Fibroblast of pulmonary artery (primary cell): ENCODE measurements around the gene DGKD.

Experiments
- DNase-seq: peaks from one replicate; pipeline ENCODE4 v3.0.0-alpha.2; 2010; ENCODE audit warnings: low read depth
- H3K4me3 ChIP-seq: replicated peaks from 2 replicates; pipeline ENCODE4 v1.5.1; 2011; ENCODE audit warnings: low read depth, mild to moderate bottlenecking, control low read depth, low read length, moderate library complexity
- CTCF ChIP-seq: IDR thresholded peaks from 2 replicates; pipeline ENCODE4 v1.5.1; 2011; ENCODE audit warnings: mild to moderate bottlenecking, control low read depth, low read length, inconsistent platforms; ENCODE audit errors: missing control alignments

Gene DGKD

GRCh38 chr2:233384015-233384414 is 29.7 kb downstream of the DGKD start:
- no peak for DNase-seq
- no peak overlapping the region for H3K4me3 ChIP-seq
- no peak for TF ChIP-seq CTCF

- DNase-seq: no peak
- no peak overlapping the region for H3K4me3 ChIP-seq
- TF ChIP-seq CTCF: no peak
Measured at GRCh38 chr2:233384811-233385488, 30.7 kb downstream of the DGKD start.

- TF ChIP-seq CTCF: no peak
- no peak overlapping the region for H3K4me3 ChIP-seq
- DNase-seq: no peak
Measured at GRCh38 chr2:233385489-233386044, 31.3 kb downstream of the DGKD start.

- no peak for TF ChIP-seq CTCF
- peak; percentile 64 for DNase-seq
- H3K4me3 ChIP-seq: no peak overlapping the region
Measured at GRCh38 chr2:233386382-233387041, 32.2 kb downstream of the DGKD start.

- no peak for DNase-seq
- no peak for TF ChIP-seq CTCF
- H3K4me3 ChIP-seq: no peak overlapping the region
Measured at GRCh38 chr2:233387225-233387624, 32.9 kb downstream of the DGKD start.

GRCh38 chr2:233387667-233388528 is 33.6 kb downstream of the DGKD start:
- TF ChIP-seq CTCF: no peak
- no peak overlapping the region for H3K4me3 ChIP-seq
- peak; percentile 98 for DNase-seq
